Stomach (tissue), 9 donors: ENCODE data around the gene F2RL2. TPM values are rescaled to one million over a fixed set of nuclear protein-coding genes. Genes with fewer than 3 reads are reported as not detected.

Experiments used
- DNase-seq, 2 donors: peaks; one replicate each; pipeline versions ENCODE4 v3.0.0 to v3.0.0-alpha.2; 2013 to 2019
- H3K27ac ChIP-seq, 5 donors: fragments of 200-600 bp in 4 of 5; sonication (generic) in 4 of 5; one replicate each; pipeline ENCODE4 v1.5.1; 2013 to 2019; ENCODE audit warnings: mild to moderate bottlenecking in 1 of 5, moderate library complexity in 1 of 5
- H3K27me3 ChIP-seq, 3 donors: fragments of 200-600 bp; sonication (generic); one replicate each; pipeline ENCODE4 v1.5.1; 2017 to 2019; ENCODE audit warnings: mixed run types in 1 of 3
- H3K36me3 ChIP-seq, 4 donors: fragments of 200-600 bp; sonication (generic); 1 replicate in 3 of 4; 2 replicates in 1 of 4; pipeline ENCODE4 v1.5.1; 2016 to 2019
- H3K4me1 ChIP-seq, 4 donors: fragments of 200-600 bp; sonication (generic); one replicate each; pipeline ENCODE4 v1.5.1; 2016 to 2019
- H3K4me3 ChIP-seq, 4 donors: fragments of 200-600 bp; sonication (generic) in 3 of 4; one replicate each; pipeline ENCODE4 v1.5.1; 2016 to 2019; ENCODE audit warnings: mild to moderate bottlenecking in 1 of 4
- H3K9me3 ChIP-seq, 4 donors: fragments of 200-600 bp; sonication (generic); one replicate each; pipeline ENCODE4 v1.5.1; 2016 to 2019
- EP300 ChIP-seq: sonication (generic); formaldehyde crosslinking; IDR thresholded peaks from one replicate; pipeline ENCODE4 v1.6.1; 2017; ENCODE audit warnings: antibody characterized with exemption
- POLR2A ChIP-seq, 4 donors: fragments of 450-650 bp; IDR thresholded peaks; one replicate each; pipeline ENCODE4 v1.6.1; 2016; ENCODE audit warnings: antibody characterized with exemption in 4 of 4, control low read depth in 2 of 4, mild to moderate bottlenecking in 1 of 4, moderate library complexity in 1 of 4
- POLR2AphosphoS5 ChIP-seq, 3 donors: sonication (generic); formaldehyde crosslinking; IDR thresholded peaks; one replicate each; pipeline ENCODE4 v1.6.1; 2016; ENCODE audit warnings: antibody characterized with exemption in 3 of 3
- WGBS, 5 donors: extraction: QIAGEN DNeasy Blood & Tissue Kit in 3 of 5; methylation state at CpG; one replicate each; pipeline versions ENCODE4 v1.1.5 to v1.1.7; 2013 to 2018; 5-methylcytosine and 5-hydroxymethylcytosine counted together
- intact Hi-C: fragments of 100-400 bp; cut with DNase I; formaldehyde crosslinking; loops from one replicate; pipeline ENCODE4 v1.15.1; 2023; ENCODE audit warnings: low total_unique reads
- polyA plus RNA-seq, 3 donors: library from polyadenylated mRNA; stranded (reverse); fragments of 200-250 nt; gene quantifications; one replicate each; pipeline ENCODE4 v1.2.3, GENCODE V29; 2013
- total RNA-seq, 5 donors: library from RNA; depleted of rRNA; stranded (reverse); fragments of >200 nt; gene quantifications; one replicate each; pipeline versions ENCODE4 v1.1.0 to v1.2.3, GENCODE V29; 2014 to 2016
- TF ChIP-seq, protein P1 (sequence below), 7 experiments: fragments of 450-650 bp in 4 of 7; fragments of 200-600 bp in 3 of 7; sonication (generic) in 3 of 7; IDR thresholded peaks; one replicate each; pipeline ENCODE4 v1.5.1; 2016 to 2019; ENCODE audit warnings: antibody characterized with exemption in 7 of 7, control low read depth in 2 of 7, mild to moderate bottlenecking in 1 of 7
- donor health status: healthy with polysubstance abuse.
- donor health status: Bipolar disorder and iron deficiency.
- donor health status: healthy.

F2RL2 gene
- total and polyA plus RNA-seq, 8 donors, result 0.29 to 4.6 (median 0.81) TPM; not detected in 1

DNA sequence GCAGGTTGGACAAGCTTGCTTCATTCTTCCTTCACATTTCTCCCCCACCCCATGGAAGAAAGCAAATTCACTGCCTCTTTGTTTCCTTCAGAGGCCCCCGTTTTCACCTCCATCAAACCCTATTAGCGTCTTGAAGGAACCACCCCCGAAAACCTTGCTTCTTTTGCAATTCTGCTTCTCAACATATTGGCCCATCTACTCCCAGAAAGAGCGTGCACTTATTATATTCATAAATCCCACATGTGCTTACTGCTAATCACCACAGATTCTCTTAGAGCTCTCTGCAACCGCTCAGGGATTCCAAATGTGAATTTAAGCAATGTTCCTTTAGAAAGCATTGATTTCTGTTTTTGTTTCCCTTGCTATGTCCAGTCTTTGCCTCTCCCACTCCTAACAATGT is 1.1 kb downstream of the F2RL2 start:
- DNase-seq, result no peak
- TF ChIP-seq POLR2AphosphoS5 (IDR thresholded peaks at IDR 0.05), result no peak
- TF ChIP-seq EP300, result no peak
- TF ChIP-seq, protein P1, sequence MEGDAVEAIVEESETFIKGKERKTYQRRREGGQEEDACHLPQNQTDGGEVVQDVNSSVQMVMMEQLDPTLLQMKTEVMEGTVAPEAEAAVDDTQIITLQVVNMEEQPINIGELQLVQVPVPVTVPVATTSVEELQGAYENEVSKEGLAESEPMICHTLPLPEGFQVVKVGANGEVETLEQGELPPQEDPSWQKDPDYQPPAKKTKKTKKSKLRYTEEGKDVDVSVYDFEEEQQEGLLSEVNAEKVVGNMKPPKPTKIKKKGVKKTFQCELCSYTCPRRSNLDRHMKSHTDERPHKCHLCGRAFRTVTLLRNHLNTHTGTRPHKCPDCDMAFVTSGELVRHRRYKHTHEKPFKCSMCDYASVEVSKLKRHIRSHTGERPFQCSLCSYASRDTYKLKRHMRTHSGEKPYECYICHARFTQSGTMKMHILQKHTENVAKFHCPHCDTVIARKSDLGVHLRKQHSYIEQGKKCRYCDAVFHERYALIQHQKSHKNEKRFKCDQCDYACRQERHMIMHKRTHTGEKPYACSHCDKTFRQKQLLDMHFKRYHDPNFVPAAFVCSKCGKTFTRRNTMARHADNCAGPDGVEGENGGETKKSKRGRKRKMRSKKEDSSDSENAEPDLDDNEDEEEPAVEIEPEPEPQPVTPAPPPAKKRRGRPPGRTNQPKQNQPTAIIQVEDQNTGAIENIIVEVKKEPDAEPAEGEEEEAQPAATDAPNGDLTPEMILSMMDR (IDR thresholded peaks at IDR 0.05), result no peak
- TF ChIP-seq POLR2A (IDR thresholded peaks at IDR 0.05), result no peak
- intact Hi-C loops, result no loop called here
- peaks cover 0 to 11% (median 2%) of the 10 kb centered on the region in 4 donors for H3K4me1 ChIP-seq
- H3K36me3 ChIP-seq, result peaks cover 0 to 17% (median 3%) of the 10 kb centered on the region in 4 donors
- no peaks in the 10 kb centered on the region for H3K27me3 ChIP-seq
- no peak overlapping the region for H3K4me3 ChIP-seq
- no peaks in the 10 kb centered on the region for H3K9me3 ChIP-seq
- no peak overlapping the region for H3K27ac ChIP-seq
- WGBS, 5 donors, result 77 to 89% (median 86%) methylated on average over 5 of the region's 5 CpGs

DNA sequence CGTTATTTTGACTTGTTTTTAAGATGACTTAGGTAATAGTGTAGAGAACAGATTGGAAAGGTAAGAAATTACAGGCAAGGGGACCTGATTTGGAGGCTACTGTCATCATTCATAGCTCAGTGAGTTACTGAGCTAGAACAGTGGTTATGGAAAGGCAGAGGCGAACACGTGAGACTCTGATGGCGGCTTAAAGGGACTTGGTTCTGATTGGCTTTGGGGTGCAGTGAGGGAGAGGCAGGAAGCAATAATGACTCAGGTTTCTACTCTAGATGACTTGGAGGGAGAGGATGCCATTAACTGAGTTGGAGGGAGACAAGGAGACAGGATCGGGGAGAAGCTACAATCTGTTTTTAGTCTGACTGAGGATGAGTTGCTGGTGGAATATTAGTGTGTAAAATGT is 3.0 kb downstream of the F2RL2 start:
- TF ChIP-seq POLR2AphosphoS5 (IDR thresholded peaks at IDR 0.05) (no peak), POLR2A (IDR thresholded peaks at IDR 0.05) (no peak), EP300 (no peak)
- TF ChIP-seq, protein P1 (IDR thresholded peaks at IDR 0.05), result no peak
- DNase-seq, result no peak
- WGBS, 5 donors, result 91 to 97% (median 95%) methylated on average over 5 of the region's 5 CpGs
- peaks cover 0 to 19% (median 3%) of the 10 kb centered on the region in 4 donors for H3K36me3 ChIP-seq
- H3K27ac ChIP-seq, result no peak overlapping the region
- peaks cover 0 to 7% (median 0%) of the 10 kb centered on the region in 4 donors for H3K4me1 ChIP-seq
- no peak overlapping the region for H3K4me3 ChIP-seq
- intact Hi-C loops, result no loop called here
- no peaks in the 10 kb centered on the region for H3K27me3 ChIP-seq
- no peaks in the 10 kb centered on the region for H3K9me3 ChIP-seq

DNA sequence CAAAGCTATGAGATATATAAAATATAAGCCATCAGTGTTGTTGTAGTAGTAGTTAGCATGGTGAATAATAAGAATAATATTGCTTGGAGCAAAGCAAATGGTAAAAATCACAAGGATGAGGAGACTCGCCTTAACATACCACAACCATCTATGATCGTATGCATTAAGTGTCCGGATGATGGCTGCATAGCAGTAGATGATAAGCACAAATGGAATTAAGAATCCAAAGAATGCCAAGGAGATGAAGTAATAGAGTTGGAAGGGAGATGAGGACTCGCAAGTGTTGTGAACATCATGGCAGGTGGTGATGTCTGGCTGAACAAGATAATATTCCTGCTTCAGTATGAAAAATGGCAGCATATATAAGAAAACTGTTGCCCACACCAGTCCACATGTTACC is 5.5 kb downstream of the F2RL2 start:
- no peak for DNase-seq
- 93 to 97% (median 95%) methylated on average over 4 of the region's 4 CpGs for WGBS, 5 donors
- TF ChIP-seq POLR2AphosphoS5 (IDR thresholded peaks at IDR 0.05) (no peak), POLR2A (IDR thresholded peaks at IDR 0.05) (no peak)
- TF ChIP-seq, protein P1 (IDR thresholded peaks at IDR 0.05), result no peak
- intact Hi-C loops, result no loop called here
- H3K4me3 ChIP-seq, result no peak overlapping the region
- no peaks in the 10 kb centered on the region for H3K4me1 ChIP-seq
- peaks cover 5 to 28% (median 18%) of the 10 kb centered on the region in 4 donors for H3K36me3 ChIP-seq
- no peaks in the 10 kb centered on the region for H3K27me3 ChIP-seq
- no peaks in the 10 kb centered on the region for H3K9me3 ChIP-seq
- H3K27ac ChIP-seq, result no peak overlapping the region

DNA sequence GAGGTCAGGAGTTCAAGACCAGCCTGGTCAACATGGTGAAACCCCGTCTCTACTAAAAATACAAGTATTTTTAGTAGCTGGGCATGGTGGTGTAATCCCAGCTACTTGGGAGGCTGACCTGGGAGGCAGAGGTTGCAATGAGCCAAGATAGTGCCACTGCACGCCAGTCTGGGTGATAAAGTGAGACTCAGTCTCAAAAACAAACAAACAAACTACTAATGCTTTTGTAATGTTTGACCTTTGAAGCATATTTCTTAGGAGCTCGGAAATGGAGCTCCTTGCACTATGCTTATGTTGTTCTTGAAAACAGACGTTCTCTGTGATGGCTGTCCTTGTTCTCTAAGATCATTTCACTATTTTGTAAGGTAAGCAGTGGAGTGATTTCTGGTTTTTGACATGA is 6.0 kb downstream of the F2RL2 start:
- TF ChIP-seq POLR2AphosphoS5 (IDR thresholded peaks at IDR 0.05) (no peak), EP300 (no peak), POLR2A (IDR thresholded peaks at IDR 0.05) (no peak)
- TF ChIP-seq, protein P1 (IDR thresholded peaks at IDR 0.05), result no peak
- Histone ChIP-seq H3K4me1 (no peaks in the 10 kb centered on the region), H3K27ac (no peak overlapping the region), H3K27me3 (no peaks in the 10 kb centered on the region), H3K4me3 (no peak overlapping the region), H3K9me3 (no peaks in the 10 kb centered on the region), H3K36me3 (peaks cover 5 to 29% (median 19%) of the 10 kb centered on the region in 4 donors)
- WGBS, 5 donors, result 72 to 75% (median 73%) methylated on average over 4 of the region's 4 CpGs
- intact Hi-C loops, result no loop called here
- no peak for DNase-seq
